ENCODE data around the gene CD5L.

The CD5L gene

DNA sequence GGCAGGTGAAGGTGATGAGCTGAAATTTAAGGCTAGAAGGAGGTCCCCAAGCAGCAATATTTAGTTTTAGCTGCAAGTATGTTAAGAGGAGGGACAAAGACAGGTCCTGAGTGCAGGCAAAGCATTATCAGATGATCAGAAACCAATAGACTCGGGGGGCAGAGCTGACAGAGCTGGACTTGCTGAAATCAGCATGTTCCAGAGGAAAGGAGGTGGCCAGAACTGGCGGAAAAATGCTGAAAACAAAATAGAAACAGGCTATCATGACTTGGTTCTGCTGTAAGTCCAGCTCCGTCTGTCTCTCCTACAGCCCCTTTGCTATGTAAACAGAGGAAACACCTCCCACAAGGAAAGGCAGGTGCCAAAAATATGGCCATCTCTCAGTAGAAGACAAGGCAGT is at the start of gene CD5L:
CD5L (minus strand) TSS at position 101 of the 400 bp plus-strand sequence. CDS start 107 bp downstream, outside the sequence.
- Histone ChIP-seq H3K79me2 (ENCODE audit: control insufficient read depth, low read length) (no peaks in the 10 kb centered on the region), H3K9me3 (ENCODE audit: control insufficient read depth, insufficient read depth, low read length) (no peaks in the 10 kb centered on the region), H3K27me3 (ENCODE audit: control insufficient read depth, low read length) (no peaks in the 10 kb centered on the region), H3K27ac (ENCODE audit: low read depth, low read length) (peak within 1 kb of the TSS; percentile 68), H3K4me2 (ENCODE audit: low read length) (peak within 1 kb of the TSS; percentile 63), H3K36me3 (ENCODE audit: control insufficient read depth, low read length) (no peaks in the 10 kb centered on the region), H3K9me2 (replicated peaks; ENCODE audit: control insufficient read depth, low read length) (no peaks in the 10 kb centered on the region), H3F3A (ENCODE audit: control insufficient read depth, insufficient read depth) (peaks cover 7% of the 10 kb centered on the region), H3K4me3 (ENCODE audit: low read length) (peak within 1 kb of the TSS; percentile 22; the same call in 1 of the 2 replicates), H3K4me1 (ENCODE audit: control insufficient read depth, low read length) (peaks cover 75% of the 10 kb centered on the region), H4K20me1 (ENCODE audit: control insufficient read depth, insufficient read depth, low read depth, low read length) (no peaks in the 10 kb centered on the region)
- TF ChIP-seq, protein P1, sequence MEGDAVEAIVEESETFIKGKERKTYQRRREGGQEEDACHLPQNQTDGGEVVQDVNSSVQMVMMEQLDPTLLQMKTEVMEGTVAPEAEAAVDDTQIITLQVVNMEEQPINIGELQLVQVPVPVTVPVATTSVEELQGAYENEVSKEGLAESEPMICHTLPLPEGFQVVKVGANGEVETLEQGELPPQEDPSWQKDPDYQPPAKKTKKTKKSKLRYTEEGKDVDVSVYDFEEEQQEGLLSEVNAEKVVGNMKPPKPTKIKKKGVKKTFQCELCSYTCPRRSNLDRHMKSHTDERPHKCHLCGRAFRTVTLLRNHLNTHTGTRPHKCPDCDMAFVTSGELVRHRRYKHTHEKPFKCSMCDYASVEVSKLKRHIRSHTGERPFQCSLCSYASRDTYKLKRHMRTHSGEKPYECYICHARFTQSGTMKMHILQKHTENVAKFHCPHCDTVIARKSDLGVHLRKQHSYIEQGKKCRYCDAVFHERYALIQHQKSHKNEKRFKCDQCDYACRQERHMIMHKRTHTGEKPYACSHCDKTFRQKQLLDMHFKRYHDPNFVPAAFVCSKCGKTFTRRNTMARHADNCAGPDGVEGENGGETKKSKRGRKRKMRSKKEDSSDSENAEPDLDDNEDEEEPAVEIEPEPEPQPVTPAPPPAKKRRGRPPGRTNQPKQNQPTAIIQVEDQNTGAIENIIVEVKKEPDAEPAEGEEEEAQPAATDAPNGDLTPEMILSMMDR (IDR thresholded peaks at IDR 0.05; ENCODE audit: low read depth, low read length, poor library complexity, severe bottlenecking) = no peak
- TF ChIP-seq EZH2phosphoT487 (IDR thresholded peaks at IDR 0.05; ENCODE audit: borderline replicate concordance, low read length) = no peak

DNA sequence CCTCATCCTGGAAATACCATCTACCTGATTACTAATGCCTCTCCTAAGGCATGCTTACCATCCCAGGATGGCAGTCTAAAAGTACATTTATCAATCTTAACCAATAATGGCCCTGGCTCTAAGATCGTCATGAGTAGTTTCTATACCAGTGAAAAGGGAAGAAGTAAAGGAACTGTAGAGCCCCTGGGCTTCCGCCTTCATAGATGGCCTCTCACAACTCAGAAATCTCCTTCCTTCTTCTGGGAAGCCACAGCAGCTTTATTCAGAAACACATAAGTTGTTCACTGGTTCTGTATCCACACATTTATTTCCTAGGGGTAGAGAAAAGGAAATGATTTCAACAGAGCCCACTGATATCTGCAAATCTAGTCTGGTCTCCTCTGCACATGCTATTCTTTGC is 41.0 kb upstream of the CD5L start:
- Histone ChIP-seq H3K9me3 (ENCODE audit: control insufficient read depth, insufficient read depth, low read length) (no peaks in the 10 kb centered on the region), H3F3A (ENCODE audit: control insufficient read depth, insufficient read depth) (no peaks in the 10 kb centered on the region), H4K20me1 (ENCODE audit: control insufficient read depth, insufficient read depth, low read depth, low read length) (no peaks in the 10 kb centered on the region), H3K4me3 (ENCODE audit: low read length) (no peak overlapping the region), H3K36me3 (ENCODE audit: control insufficient read depth, low read length) (no peaks in the 10 kb centered on the region), H3K27me3 (ENCODE audit: control insufficient read depth, low read length) (no peaks in the 10 kb centered on the region), H3K4me1 (ENCODE audit: control insufficient read depth, low read length) (peaks cover 27% of the 10 kb centered on the region), H3K79me2 (ENCODE audit: control insufficient read depth, low read length) (no peaks in the 10 kb centered on the region), H3K27ac (ENCODE audit: low read depth, low read length) (no peak overlapping the region), H3K9me2 (replicated peaks; ENCODE audit: control insufficient read depth, low read length) (no peaks in the 10 kb centered on the region), H3K4me2 (ENCODE audit: low read length) (no peak overlapping the region)
- no peak for TF ChIP-seq EZH2phosphoT487 (IDR thresholded peaks at IDR 0.05; ENCODE audit: borderline replicate concordance, low read length)
- TF ChIP-seq, protein P1 (IDR thresholded peaks at IDR 0.05; ENCODE audit: low read depth, low read length, poor library complexity, severe bottlenecking) = no peak

DNA sequence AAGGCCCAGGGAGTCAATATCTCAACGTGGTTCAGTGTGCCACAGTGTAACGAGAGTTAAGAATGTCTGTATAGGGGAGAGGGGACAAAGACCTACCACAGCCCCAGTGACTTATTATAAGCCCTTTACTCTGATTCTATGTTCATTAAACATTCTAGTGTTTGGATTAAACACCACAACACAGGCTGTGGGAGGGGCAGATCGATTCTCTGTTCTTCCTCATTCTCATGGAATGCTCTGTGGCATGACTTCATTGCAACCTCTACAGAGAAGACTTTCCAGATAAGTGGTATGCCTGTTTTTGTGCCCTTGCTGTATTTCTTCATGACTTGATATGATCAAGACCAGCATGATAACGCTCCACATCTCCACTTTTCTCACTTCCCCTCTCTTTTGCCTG is 39.0 kb upstream of the CD5L start:
- no peaks in the 10 kb centered on the region for H3K9me2 ChIP-seq (replicated peaks; ENCODE audit: control insufficient read depth, low read length)
- no peaks in the 10 kb centered on the region for H3F3A ChIP-seq (ENCODE audit: control insufficient read depth, insufficient read depth)
- peak overlapping the region; percentile 10; the same call in 1 of the 2 replicates for H3K4me2 ChIP-seq (ENCODE audit: low read length)
- H3K9me3 ChIP-seq (ENCODE audit: control insufficient read depth, insufficient read depth, low read length) = no peaks in the 10 kb centered on the region
- H3K79me2 ChIP-seq (ENCODE audit: control insufficient read depth, low read length) = no peaks in the 10 kb centered on the region
- H3K27me3 ChIP-seq (ENCODE audit: control insufficient read depth, low read length) = no peaks in the 10 kb centered on the region
- H3K4me1 ChIP-seq (ENCODE audit: control insufficient read depth, low read length) = peaks cover 27% of the 10 kb centered on the region
- H3K27ac ChIP-seq (ENCODE audit: low read depth, low read length) = no peak overlapping the region
- H3K4me3 ChIP-seq (ENCODE audit: low read length) = no peak overlapping the region
- H3K36me3 ChIP-seq (ENCODE audit: control insufficient read depth, low read length) = no peaks in the 10 kb centered on the region
- no peaks in the 10 kb centered on the region for H4K20me1 ChIP-seq (ENCODE audit: control insufficient read depth, insufficient read depth, low read depth, low read length)
- TF ChIP-seq EZH2phosphoT487 (IDR thresholded peaks at IDR 0.05; ENCODE audit: borderline replicate concordance, low read length) = no peak
- TF ChIP-seq, protein P1 (IDR thresholded peaks at IDR 0.05; ENCODE audit: low read depth, low read length, poor library complexity, severe bottlenecking) = no peak
